KMS-11 (cell line): ENCODE results near the gene ITPR2.

ENCODE experiments used
- H2AFZ ChIP-seq: fragments of 200-600 bp; sonication (generic); 2 replicates; pipeline ENCODE4 v1.6.1; 2016; ENCODE audit warnings: antibody characterized with exemption, mixed run types, low read depth
- H3K27ac ChIP-seq: fragments of 200-600 bp; sonication (generic); 2 replicates; pipeline ENCODE4 v1.6.1; 2016; ENCODE audit warnings: mild to moderate bottlenecking, mixed run types
- H3K27me3 ChIP-seq: fragments of 200-600 bp; sonication (generic); 2 replicates; pipeline ENCODE4 v1.6.1; 2017; ENCODE audit warnings: mild to moderate bottlenecking, low read depth, mixed run types, moderate library complexity; ENCODE audit not compliant: insufficient read depth
- H3K36me3 ChIP-seq: fragments of 200-600 bp; sonication (generic); 2 replicates; pipeline ENCODE4 v1.6.1; 2017; ENCODE audit warnings: mild to moderate bottlenecking, mixed run types; ENCODE audit not compliant: insufficient read depth
- H3K4me1 ChIP-seq: fragments of 200-600 bp; sonication (generic); 2 replicates; pipeline ENCODE4 v1.6.1; 2016; ENCODE audit warnings: mild to moderate bottlenecking, low read depth, mixed run types; ENCODE audit not compliant: poor library complexity, severe bottlenecking
- H3K4me2 ChIP-seq: fragments of 200-600 bp; sonication (generic); 2 replicates; pipeline ENCODE4 v1.7.0; 2016; ENCODE audit warnings: mild to moderate bottlenecking, mixed run types
- H3K4me3 ChIP-seq: fragments of 200-600 bp; sonication (generic); IDR thresholded peaks from 2 replicates; pipeline ENCODE4 v1.6.1; 2017; ENCODE audit warnings: low read depth, low read length, mixed read lengths; ENCODE audit not compliant: insufficient read depth
- H3K79me2 ChIP-seq: fragments of 200-600 bp; sonication (generic); 2 replicates; pipeline ENCODE4 v1.6.1; 2016; ENCODE audit warnings: low read depth, mixed run types; ENCODE audit not compliant: insufficient read depth
- H3K9ac ChIP-seq: fragments of 200-600 bp; sonication (generic); 2 replicates; pipeline ENCODE4 v1.6.1; 2016; ENCODE audit warnings: mild to moderate bottlenecking, mixed run types
- H4K20me1 ChIP-seq: fragments of 200-600 bp; sonication (generic); 2 replicates; pipeline ENCODE4 v1.6.1; 2016; ENCODE audit warnings: mild to moderate bottlenecking, mixed run types; ENCODE audit not compliant: insufficient read depth
- TF ChIP-seq, protein P1 (sequence below): fragments of 200-600 bp; sonication (generic); conservative IDR thresholded peaks from 2 replicates; pipeline ENCODE4 v1.6.1; 2017; ENCODE audit warnings: low read depth, mild to moderate bottlenecking, antibody characterized with exemption, low read length, moderate library complexity, mixed read lengths

Gene ITPR2

DNA sequence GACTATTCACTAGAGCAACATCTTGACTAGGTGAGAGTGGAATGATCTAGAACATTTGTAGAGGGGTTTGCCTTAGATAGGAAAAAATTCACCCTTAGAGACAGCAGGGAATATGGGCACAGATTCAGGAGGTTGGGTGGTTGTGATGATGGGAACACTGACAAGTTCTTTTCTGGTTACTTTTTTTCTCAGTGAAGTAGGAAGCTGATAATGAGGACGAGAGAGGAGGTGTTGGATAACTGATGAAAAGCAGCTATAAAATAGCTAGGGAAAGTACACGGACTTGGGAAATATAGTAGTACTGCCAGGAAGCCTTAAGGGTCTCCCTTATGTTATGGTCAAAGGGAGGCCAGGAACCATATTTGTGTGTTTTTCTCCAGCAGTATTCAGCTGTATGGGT, 387.1 kb downstream of the ITPR2 start:
- H3K79me2 ChIP-seq: no peaks in the 10 kb centered on the region
- no peaks in the 10 kb centered on the region for H4K20me1 ChIP-seq
- no peak overlapping the region for H3K4me3 ChIP-seq
- H3K36me3 ChIP-seq: no peaks in the 10 kb centered on the region
- TF ChIP-seq, protein P1, sequence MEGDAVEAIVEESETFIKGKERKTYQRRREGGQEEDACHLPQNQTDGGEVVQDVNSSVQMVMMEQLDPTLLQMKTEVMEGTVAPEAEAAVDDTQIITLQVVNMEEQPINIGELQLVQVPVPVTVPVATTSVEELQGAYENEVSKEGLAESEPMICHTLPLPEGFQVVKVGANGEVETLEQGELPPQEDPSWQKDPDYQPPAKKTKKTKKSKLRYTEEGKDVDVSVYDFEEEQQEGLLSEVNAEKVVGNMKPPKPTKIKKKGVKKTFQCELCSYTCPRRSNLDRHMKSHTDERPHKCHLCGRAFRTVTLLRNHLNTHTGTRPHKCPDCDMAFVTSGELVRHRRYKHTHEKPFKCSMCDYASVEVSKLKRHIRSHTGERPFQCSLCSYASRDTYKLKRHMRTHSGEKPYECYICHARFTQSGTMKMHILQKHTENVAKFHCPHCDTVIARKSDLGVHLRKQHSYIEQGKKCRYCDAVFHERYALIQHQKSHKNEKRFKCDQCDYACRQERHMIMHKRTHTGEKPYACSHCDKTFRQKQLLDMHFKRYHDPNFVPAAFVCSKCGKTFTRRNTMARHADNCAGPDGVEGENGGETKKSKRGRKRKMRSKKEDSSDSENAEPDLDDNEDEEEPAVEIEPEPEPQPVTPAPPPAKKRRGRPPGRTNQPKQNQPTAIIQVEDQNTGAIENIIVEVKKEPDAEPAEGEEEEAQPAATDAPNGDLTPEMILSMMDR: no peak
- no peaks in the 10 kb centered on the region for H3K4me1 ChIP-seq
- H2AFZ ChIP-seq: no peak overlapping the region
- H3K27me3 ChIP-seq: no peaks in the 10 kb centered on the region
- H3K27ac ChIP-seq: no peak overlapping the region
- H3K4me2 ChIP-seq: no peak overlapping the region
- H3K9ac ChIP-seq: no peak overlapping the region

GRCh38 chr12:26443309-26443708, 389.7 kb downstream of the ITPR2 start:
- Histone ChIP-seq H3K79me2 (no peaks in the 10 kb centered on the region), H3K4me1 (no peaks in the 10 kb centered on the region), H3K4me2 (no peak overlapping the region), H3K27me3 (no peaks in the 10 kb centered on the region), H4K20me1 (no peaks in the 10 kb centered on the region), H3K36me3 (no peaks in the 10 kb centered on the region), H3K27ac (no peak overlapping the region), H3K9ac (no peak overlapping the region), H3K4me3 (no peak overlapping the region), H2AFZ (no peak overlapping the region)
- TF ChIP-seq, protein P1: no peak

DNA sequence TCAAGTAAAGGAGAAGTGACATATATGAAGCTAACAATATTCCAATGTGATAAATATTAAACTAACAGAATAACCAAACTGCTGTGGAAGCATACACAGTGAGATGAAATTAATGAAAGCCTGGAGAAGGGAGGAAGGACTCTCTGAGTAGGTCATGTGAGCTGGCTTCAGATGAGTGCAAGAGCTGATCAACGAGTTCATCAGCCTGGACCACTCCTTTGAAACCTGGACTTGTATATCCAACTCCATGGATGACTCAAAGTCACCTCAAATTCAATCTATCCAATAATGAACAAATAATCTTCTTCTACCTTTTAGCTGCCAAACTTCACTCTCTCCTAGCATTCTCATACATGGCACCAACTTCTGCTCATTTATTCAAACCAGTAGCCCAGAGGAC, 391.6 kb downstream of the ITPR2 start:
- Histone ChIP-seq H3K9ac (no peak overlapping the region), H3K27me3 (no peaks in the 10 kb centered on the region), H3K4me2 (no peak overlapping the region), H3K79me2 (no peaks in the 10 kb centered on the region), H4K20me1 (no peaks in the 10 kb centered on the region), H3K4me3 (no peak overlapping the region), H2AFZ (no peak overlapping the region), H3K27ac (no peak overlapping the region), H3K4me1 (no peaks in the 10 kb centered on the region), H3K36me3 (no peaks in the 10 kb centered on the region)
- TF ChIP-seq, protein P1: no peak

- no peak overlapping the region for H3K4me2 ChIP-seq
- peaks cover 3% of the 10 kb centered on the region for H3K4me1 ChIP-seq
- H2AFZ ChIP-seq: no peak overlapping the region
- H3K36me3 ChIP-seq: no peaks in the 10 kb centered on the region
- H4K20me1 ChIP-seq: no peaks in the 10 kb centered on the region
- no peak overlapping the region for H3K27ac ChIP-seq
- TF ChIP-seq, protein P1: no peak
- H3K79me2 ChIP-seq: no peaks in the 10 kb centered on the region
- no peaks in the 10 kb centered on the region for H3K27me3 ChIP-seq
- no peak overlapping the region for H3K9ac ChIP-seq
- no peak overlapping the region for H3K4me3 ChIP-seq
These were observed 398.0 kb downstream of the ITPR2 start for GRCh38 chr12:26435069-26435404.
